DOHH2 (cell line): Measurements from ENCODE around the gene CAV3.

Experiments
- EZH2phosphoT487 ChIP-seq: fragments of 200-600 bp; sonication (generic); IDR thresholded peaks from 2 replicates; pipeline ENCODE4 v1.6.1; 2017; ENCODE audit warnings: borderline replicate concordance, mild to moderate bottlenecking, antibody characterized with exemption, low read length, moderate library complexity, mixed read lengths
- TF ChIP-seq, protein P1 (sequence below): fragments of 200-600 bp; sonication (generic); IDR thresholded peaks from one replicate; pipeline ENCODE4 v1.5.1; 2014; ENCODE audit warnings: antibody characterized with exemption, mild to moderate bottlenecking, low read depth, low read length; ENCODE audit not compliant: poor library complexity, severe bottlenecking

DNA sequence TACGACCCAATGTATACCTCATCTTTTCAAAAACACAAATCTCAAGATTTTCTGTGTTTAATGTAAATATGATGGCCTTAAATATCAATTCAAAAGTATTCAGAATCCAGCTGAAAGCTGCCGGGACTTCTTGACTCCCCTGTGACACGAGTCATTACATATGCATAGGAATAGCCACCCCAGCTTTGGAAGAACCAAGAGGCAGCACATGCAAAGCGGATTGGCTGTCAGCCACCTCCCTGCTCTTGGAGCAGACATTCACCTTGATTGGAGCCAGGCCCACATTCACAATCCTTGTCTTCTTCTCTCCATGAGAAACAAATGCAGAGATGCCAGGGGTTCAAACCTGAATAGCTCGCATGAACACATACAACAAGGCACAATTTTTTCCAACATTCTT is 10.8 kb upstream of the CAV3 start:
- TF ChIP-seq, protein P1, sequence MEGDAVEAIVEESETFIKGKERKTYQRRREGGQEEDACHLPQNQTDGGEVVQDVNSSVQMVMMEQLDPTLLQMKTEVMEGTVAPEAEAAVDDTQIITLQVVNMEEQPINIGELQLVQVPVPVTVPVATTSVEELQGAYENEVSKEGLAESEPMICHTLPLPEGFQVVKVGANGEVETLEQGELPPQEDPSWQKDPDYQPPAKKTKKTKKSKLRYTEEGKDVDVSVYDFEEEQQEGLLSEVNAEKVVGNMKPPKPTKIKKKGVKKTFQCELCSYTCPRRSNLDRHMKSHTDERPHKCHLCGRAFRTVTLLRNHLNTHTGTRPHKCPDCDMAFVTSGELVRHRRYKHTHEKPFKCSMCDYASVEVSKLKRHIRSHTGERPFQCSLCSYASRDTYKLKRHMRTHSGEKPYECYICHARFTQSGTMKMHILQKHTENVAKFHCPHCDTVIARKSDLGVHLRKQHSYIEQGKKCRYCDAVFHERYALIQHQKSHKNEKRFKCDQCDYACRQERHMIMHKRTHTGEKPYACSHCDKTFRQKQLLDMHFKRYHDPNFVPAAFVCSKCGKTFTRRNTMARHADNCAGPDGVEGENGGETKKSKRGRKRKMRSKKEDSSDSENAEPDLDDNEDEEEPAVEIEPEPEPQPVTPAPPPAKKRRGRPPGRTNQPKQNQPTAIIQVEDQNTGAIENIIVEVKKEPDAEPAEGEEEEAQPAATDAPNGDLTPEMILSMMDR = no peak
- no peak for TF ChIP-seq EZH2phosphoT487
